ENCODE data around the gene GZF1.

Gene GZF1

DNA sequence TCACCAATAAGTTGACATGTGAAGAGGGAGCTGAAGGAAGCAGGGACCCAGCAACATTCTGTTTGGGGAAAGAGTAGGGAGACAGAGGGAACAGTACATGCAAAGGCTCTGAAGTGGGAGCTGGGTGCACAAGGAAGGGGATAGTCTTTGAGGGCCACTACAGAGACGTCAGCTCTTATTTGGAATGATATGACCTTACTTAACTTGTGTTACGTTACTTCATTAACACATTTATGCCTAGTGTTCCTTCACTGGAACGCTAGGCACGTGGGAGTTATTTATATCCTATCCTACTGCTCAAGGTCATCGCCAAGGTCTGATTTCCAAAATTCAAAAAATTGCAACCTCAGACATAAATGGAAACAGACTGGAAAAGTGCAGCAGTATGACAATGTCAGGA is 39.1 kb downstream of the GZF1 start:
- in situ Hi-C loops (cut with HindIII; ENCODE audit: low sequenced_read_pairs): no loop called here
- DNase-seq (ENCODE audit: low read depth, low spot score): no peak

DNA sequence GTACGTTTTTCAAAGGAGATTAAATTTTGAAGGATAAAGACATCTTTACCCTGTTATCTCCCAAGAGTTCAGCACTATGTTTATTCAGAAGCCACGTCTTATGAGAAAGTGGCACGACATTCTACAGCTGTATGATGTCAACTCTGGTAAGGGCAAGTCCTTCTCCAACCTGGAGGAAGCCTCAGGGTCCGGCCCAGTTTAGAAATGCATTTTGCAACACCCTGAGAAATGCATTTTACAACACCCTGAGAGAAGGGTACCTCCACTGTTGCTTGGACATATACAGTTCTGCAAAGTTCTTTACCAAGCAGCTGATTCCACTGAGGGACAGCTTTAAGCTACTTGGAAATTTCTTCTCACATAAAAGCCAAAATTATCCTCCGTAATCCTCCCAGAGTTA is 41.8 kb downstream of the GZF1 start:
- DNase-seq (ENCODE audit: low read depth, low spot score): no peak
- in situ Hi-C loops (cut with HindIII; ENCODE audit: low sequenced_read_pairs): no loop called here
- TF ChIP-seq, protein P1, sequence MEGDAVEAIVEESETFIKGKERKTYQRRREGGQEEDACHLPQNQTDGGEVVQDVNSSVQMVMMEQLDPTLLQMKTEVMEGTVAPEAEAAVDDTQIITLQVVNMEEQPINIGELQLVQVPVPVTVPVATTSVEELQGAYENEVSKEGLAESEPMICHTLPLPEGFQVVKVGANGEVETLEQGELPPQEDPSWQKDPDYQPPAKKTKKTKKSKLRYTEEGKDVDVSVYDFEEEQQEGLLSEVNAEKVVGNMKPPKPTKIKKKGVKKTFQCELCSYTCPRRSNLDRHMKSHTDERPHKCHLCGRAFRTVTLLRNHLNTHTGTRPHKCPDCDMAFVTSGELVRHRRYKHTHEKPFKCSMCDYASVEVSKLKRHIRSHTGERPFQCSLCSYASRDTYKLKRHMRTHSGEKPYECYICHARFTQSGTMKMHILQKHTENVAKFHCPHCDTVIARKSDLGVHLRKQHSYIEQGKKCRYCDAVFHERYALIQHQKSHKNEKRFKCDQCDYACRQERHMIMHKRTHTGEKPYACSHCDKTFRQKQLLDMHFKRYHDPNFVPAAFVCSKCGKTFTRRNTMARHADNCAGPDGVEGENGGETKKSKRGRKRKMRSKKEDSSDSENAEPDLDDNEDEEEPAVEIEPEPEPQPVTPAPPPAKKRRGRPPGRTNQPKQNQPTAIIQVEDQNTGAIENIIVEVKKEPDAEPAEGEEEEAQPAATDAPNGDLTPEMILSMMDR (IDR thresholded peaks at IDR 0.05; ENCODE audit: low read depth, low read length): no peak
- no peak overlapping the region for H3K4me3 ChIP-seq (ENCODE audit: low read depth, low read length)

More for the DNA sequence above, 39.1 kb downstream of the GZF1 start:
- no peak overlapping the region for H3K4me3 ChIP-seq (ENCODE audit: low read depth, low read length)
- TF ChIP-seq, protein P1 (IDR thresholded peaks at IDR 0.05; ENCODE audit: low read depth, low read length): no peak

DNA sequence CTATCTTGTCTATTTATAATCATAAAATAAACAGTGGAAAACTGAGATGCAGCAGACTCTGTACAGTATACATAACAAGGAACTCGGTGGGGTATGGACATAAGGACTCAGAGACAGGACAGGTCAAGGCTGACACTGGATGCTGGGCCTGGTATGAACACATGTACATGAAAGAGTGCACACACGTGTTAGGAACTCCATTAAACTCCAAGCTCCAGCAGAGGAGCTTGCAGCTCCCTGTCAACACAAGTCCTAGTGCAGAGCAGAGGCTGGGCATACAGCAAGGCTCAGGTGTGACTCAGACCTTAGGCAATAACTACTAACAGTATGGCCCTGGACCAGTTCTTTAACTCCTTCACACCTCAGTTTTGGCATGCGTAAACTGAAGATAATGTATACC is 42.2 kb downstream of the GZF1 start:
- TF ChIP-seq, protein P1 (IDR thresholded peaks at IDR 0.05; ENCODE audit: low read depth, low read length): no peak
- DNase-seq (ENCODE audit: low read depth, low spot score): no peak
- H3K4me3 ChIP-seq (ENCODE audit: low read depth, low read length): no peak overlapping the region
- in situ Hi-C loops (cut with HindIII; ENCODE audit: low sequenced_read_pairs): no loop called here

DNA sequence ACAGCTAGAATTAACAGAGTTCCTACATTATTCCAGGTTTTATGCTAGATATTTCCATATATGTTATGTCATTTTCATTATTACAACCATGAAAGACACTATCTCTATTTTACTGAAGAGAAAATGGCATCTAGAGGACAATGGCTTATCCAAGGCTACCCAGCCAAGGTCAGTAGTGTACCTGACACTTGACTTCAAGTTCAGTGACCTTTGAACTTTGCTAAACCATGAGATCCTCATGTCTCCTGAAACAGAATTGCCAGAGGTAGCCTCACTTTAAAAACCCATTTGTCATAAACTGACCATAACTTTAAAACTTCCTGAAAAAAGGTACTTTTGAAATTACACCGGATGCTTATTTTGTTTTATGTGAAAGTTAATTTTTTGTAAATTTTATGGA is 44.9 kb downstream of the GZF1 start:
- TF ChIP-seq, protein P1 (IDR thresholded peaks at IDR 0.05; ENCODE audit: low read depth, low read length): no peak
- in situ Hi-C loops (cut with HindIII; ENCODE audit: low sequenced_read_pairs): no loop called here
- DNase-seq (ENCODE audit: low read depth, low spot score): no peak
- no peak overlapping the region for H3K4me3 ChIP-seq (ENCODE audit: low read depth, low read length)

DNA sequence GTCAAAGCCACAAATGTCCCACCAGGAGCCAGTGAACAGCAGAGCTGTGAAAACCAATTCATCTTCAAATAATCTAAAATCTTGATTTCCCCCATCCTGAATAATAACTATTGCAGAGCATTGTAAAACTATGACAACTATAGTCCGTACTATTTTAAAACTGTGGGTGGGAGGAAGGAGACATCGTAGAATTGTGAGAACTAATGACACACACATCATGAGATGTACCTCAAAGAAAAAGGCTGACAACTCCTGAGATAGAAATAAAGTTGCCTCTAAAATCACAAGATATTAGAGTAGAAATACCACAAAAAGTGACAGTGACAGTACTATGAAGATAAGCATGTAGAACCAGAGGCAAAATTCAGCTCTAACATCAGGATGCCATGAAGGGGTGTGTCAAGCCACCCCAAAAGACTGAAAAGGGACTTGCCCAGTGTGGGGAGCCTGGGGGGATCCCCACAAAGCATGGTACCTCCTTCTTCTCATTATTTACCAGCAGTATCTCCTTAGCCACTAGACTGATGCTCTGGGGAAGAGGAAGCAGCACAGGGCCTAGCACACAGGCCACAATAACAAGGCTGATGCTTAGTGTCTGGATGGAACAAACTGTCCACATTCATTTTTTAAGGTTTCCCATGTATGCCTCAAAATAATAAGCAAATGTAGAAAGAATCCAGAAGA is 45.9 kb downstream of the GZF1 start:
- H3K4me3 ChIP-seq (ENCODE audit: low read depth, low read length): no peak overlapping the region
- in situ Hi-C loops (cut with HindIII; ENCODE audit: low sequenced_read_pairs): no loop called here
- DNase-seq (ENCODE audit: low read depth, low spot score): no peak
- TF ChIP-seq, protein P1 (IDR thresholded peaks at IDR 0.05; ENCODE audit: low read depth, low read length): no peak

DNA sequence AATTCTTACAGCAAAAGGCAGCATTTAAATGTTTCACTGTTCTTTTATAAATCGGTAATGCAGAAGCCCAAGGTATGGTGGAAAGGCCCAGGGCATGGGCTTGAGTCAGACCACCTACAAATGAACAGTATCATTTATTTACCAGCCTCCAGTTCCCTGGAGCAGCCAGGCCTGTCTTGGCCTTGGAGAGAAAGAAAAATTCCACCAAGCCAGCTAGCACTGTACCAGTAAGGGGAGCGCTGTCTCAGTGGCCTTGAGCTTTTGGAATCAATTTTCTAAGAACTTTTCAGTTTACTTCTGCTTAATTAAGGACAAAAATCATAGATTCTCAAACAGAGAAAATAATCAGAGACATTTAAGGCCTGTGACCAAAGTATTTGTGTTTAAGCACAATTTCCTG is 47.0 kb downstream of the GZF1 start:
- no peak for DNase-seq (ENCODE audit: low read depth, low spot score)
- TF ChIP-seq, protein P1 (IDR thresholded peaks at IDR 0.05; ENCODE audit: low read depth, low read length): no peak
- in situ Hi-C loops (cut with HindIII; ENCODE audit: low sequenced_read_pairs): no loop called here
- H3K4me3 ChIP-seq (ENCODE audit: low read depth, low read length): no peak overlapping the region
